Gastroesophageal sphincter (tissue), 4 donors: ENCODE data around the gene SHOX. TPM values are rescaled to one million over a fixed set of nuclear protein-coding genes. Genes with fewer than 3 reads are reported as not detected.

Experiments used
- ATAC-seq: fragments of 150-250 bp; one replicate; pipeline ENCODE4 v1.9.1; 2016; ENCODE audit warnings: mild to moderate bottlenecking, moderate library complexity
- H3K27ac ChIP-seq, 4 donors: fragments of 200-600 bp; sonication (generic) in 3 of 4; 1 replicate in 3 of 4; 2 replicates in 1 of 4; pipeline ENCODE4 v1.5.1; 2016 to 2019
- H3K27me3 ChIP-seq: fragments of 200-600 bp; sonication (generic); one replicate; pipeline ENCODE4 v1.5.1; 2019
- H3K36me3 ChIP-seq, 2 donors: fragments of 200-600 bp; sonication (generic); one replicate each; pipeline ENCODE4 v1.5.1; 2019; ENCODE audit warnings: control low read depth in 1 of 2
- H3K4me1 ChIP-seq, 3 donors: fragments of 200-600 bp; sonication (generic); 1 replicate in 2 of 3; 2 replicates in 1 of 3; pipeline ENCODE4 v1.5.1; 2016 to 2019; ENCODE audit warnings: control low read depth in 2 of 3
- H3K4me3 ChIP-seq, 2 donors: fragments of 200-600 bp; sonication (generic); one replicate each; pipeline ENCODE4 v1.5.1; 2019; ENCODE audit warnings: mild to moderate bottlenecking in 1 of 2, moderate library complexity in 1 of 2
- H3K9me3 ChIP-seq, 3 donors: fragments of 200-600 bp; sonication (generic); one replicate each; pipeline ENCODE4 v1.5.1; 2017 to 2019; ENCODE audit warnings: control low read depth in 2 of 3
- EP300 ChIP-seq: sonication (generic); formaldehyde crosslinking; IDR thresholded peaks from one replicate; pipeline ENCODE4 v1.6.1; 2017; ENCODE audit warnings: antibody characterized with exemption, mild to moderate bottlenecking
- POLR2A ChIP-seq, 2 donors: fragments of 450-650 bp; IDR thresholded peaks; one replicate each; pipeline ENCODE4 v1.6.1; 2017; ENCODE audit warnings: antibody characterized with exemption in 2 of 2, mild to moderate bottlenecking in 2 of 2, moderate library complexity in 1 of 2
- POLR2AphosphoS5 ChIP-seq: sonication (generic); formaldehyde crosslinking; IDR thresholded peaks from one replicate; pipeline ENCODE4 v1.6.1; 2017; ENCODE audit warnings: antibody characterized with exemption
- WGBS, 2 donors: methylation state at CpG; one replicate each; pipeline ENCODE4 v1.1.5; 2018; ENCODE audit warnings: low coverage in 1 of 2; 5-methylcytosine and 5-hydroxymethylcytosine counted together
- total RNA-seq, 4 donors: library from RNA; depleted of rRNA; stranded (reverse); fragments of >200 nt; gene quantifications; one replicate each; pipeline ENCODE4 v1.1.0, GENCODE V29; 2016
- TF ChIP-seq, protein P1 (sequence below), 4 experiments: fragments of 200-600 bp in 2 of 4; fragments of 450-650 bp in 2 of 4; sonication (generic) in 1 of 4; IDR thresholded peaks; one replicate each; pipeline ENCODE4 v1.5.1; 2017 to 2019; ENCODE audit warnings: antibody characterized with exemption in 4 of 4, mild to moderate bottlenecking in 2 of 4, moderate library complexity in 2 of 4

SHOX gene
- total RNA-seq, 4 donors from 2014 or later, result not detected

DNA sequence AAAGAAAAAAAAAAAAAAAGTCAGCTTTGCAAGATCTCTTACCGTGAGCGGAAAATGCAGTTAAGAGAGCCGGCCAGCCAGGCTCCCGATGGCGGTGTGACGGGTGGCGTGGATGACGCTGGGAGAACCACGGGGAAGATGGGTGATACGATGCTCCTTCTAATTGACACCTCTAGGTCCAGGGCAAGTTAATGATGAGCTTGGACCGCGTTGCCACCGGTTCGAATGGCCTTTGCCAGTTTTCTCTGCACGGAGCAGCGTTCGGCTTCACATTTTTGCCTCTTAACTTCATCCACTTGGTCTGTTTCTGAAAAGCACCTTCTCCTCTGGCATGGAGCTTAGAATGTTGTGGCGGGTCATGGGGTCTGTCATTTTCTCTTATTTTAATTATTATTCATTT is 33.2 kb downstream of the SHOX start:
- ATAC-seq, result no peak
- Histone ChIP-seq H3K4me1 (no peaks in the 10 kb centered on the region), H3K4me3 (no peak overlapping the region), H3K36me3 (no peaks in the 10 kb centered on the region), H3K27me3 (peaks cover 28% of the 10 kb centered on the region), H3K9me3 (peaks cover 0 to 6% (median 0%) of the 10 kb centered on the region in 3 donors), H3K27ac (no peak overlapping the region)
- WGBS, 2 donors, result 92 to 100% methylated on average over 1 to 18 of the region's 18 CpGs
- no peak for TF ChIP-seq POLR2AphosphoS5
- TF ChIP-seq POLR2A (IDR thresholded peaks at IDR 0.05), result no peak
- TF ChIP-seq, protein P1, sequence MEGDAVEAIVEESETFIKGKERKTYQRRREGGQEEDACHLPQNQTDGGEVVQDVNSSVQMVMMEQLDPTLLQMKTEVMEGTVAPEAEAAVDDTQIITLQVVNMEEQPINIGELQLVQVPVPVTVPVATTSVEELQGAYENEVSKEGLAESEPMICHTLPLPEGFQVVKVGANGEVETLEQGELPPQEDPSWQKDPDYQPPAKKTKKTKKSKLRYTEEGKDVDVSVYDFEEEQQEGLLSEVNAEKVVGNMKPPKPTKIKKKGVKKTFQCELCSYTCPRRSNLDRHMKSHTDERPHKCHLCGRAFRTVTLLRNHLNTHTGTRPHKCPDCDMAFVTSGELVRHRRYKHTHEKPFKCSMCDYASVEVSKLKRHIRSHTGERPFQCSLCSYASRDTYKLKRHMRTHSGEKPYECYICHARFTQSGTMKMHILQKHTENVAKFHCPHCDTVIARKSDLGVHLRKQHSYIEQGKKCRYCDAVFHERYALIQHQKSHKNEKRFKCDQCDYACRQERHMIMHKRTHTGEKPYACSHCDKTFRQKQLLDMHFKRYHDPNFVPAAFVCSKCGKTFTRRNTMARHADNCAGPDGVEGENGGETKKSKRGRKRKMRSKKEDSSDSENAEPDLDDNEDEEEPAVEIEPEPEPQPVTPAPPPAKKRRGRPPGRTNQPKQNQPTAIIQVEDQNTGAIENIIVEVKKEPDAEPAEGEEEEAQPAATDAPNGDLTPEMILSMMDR (IDR thresholded peaks at IDR 0.05), result no peak
- no peak for TF ChIP-seq EP300

DNA sequence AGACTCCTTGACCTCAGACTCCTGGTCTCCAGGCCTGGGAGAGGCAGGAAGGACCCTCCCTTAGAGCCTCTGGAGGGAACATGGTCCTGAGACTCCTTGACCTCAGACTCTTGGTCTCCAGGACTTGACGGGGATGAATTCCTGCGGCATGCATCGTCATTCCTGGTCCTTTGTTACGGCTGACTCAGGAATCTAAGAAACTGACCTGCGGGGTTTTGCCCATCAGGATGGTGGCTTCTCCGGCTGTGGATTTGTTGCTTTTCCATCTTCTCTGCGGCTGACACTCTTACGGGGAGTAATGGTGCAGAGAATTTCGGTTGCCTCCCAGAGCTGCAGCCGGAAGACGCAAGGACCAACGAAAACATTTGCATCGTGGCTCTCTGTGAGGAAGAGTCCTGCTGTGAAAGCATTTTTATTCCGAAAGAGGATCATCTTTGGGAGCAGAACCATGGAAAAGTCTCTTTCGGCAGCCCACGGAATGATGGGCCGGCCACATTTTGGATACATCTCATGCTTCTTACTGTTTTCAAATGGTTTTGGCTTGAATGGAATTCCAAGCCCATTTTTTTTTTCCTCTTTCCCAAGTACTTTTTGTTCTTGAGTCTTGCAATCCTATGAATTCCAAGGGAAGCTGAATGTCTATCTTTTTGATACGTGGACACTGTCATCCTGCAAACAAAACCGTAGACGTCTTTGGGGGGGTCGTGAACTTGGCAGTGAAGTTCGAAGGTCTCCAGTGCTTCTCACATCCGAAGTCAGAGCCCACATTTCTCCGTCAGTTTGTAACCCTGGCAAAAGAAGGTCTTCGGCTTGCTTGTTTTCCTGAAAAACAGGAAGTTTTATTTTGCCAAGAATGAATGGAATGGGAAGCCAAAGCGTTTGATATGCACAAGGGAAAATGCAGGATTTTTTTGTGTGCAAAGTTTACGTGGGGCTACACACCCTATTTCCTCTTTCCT is 36.5 kb downstream of the SHOX start:
- no peak overlapping the region for H3K4me3 ChIP-seq
- H3K36me3 ChIP-seq, result no peaks in the 10 kb centered on the region
- peaks cover 0 to 6% (median 0%) of the 10 kb centered on the region in 3 donors for H3K9me3 ChIP-seq
- no peaks in the 10 kb centered on the region for H3K4me1 ChIP-seq
- 46 to 48% methylated on average over 12 to 17 of the region's 27 CpGs for WGBS, 2 donors
- H3K27me3 ChIP-seq, result peaks cover 42% of the 10 kb centered on the region
- TF ChIP-seq POLR2AphosphoS5 (no peak), EP300 (no peak), POLR2A (IDR thresholded peaks at IDR 0.05) (no peak)
- TF ChIP-seq, protein P1 (IDR thresholded peaks at IDR 0.05), result no peak
- no peak overlapping the region for H3K27ac ChIP-seq
- ATAC-seq, result no peak

DNA sequence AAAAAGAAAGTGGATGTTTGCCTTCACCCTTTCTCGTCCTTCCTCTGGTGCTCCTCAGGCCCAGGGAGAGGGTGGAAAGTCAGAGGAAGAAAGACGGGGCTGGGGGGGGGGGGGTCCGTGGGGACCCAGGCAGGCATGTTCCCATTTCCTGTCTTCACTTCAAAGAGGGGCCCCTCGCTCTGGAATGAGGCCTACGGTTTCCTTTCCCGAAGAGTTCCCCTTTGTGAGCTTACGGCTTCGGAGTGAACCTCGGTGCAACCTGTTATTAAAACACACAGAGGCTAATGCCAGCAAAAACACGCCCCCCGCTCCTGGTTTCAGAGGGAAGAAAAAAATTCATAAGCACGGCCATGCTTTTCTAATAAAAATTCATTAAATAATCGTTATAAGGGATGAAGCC is 40.1 kb downstream of the SHOX start:
- WGBS, 2 donors, result 11 to 18% methylated on average over 3 to 9 of the region's 13 CpGs
- H3K9me3 ChIP-seq, result peaks cover 0 to 19% (median 0%) of the 10 kb centered on the region in 3 donors

DNA sequence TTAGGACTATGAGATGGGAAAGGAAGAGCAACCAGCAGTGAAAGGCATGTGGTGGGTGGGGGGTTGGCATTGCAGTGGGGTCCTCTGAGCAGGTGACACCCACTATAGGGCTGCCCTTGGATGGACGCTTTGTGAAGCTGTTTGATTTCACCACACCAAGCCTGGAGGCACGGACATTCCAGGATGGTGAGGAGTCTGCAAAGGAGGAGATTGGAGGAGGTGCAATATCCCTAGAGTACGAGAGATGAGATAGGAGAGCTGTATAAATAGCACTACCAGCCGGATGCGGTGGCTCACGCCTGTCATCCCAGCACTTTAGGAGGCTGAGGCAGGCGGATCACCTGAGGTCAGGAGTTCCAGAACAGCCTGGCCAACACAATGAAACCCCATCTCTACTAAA is 42.3 kb downstream of the SHOX start:
- H3K27ac ChIP-seq, result no peak overlapping the region
- no peaks in the 10 kb centered on the region for H3K4me1 ChIP-seq
- 70 to 91% methylated on average over 5 to 7 of the region's 7 CpGs for WGBS, 2 donors
- TF ChIP-seq, protein P1 (IDR thresholded peaks at IDR 0.05), result no peak
- TF ChIP-seq POLR2AphosphoS5 (no peak), EP300 (no peak), POLR2A (IDR thresholded peaks at IDR 0.05) (no peak)
- H3K4me3 ChIP-seq, result no peak overlapping the region
- peaks cover 69% of the 10 kb centered on the region for H3K27me3 ChIP-seq
- H3K36me3 ChIP-seq, result no peaks in the 10 kb centered on the region
- peaks cover 0 to 13% (median 0%) of the 10 kb centered on the region in 3 donors for H3K9me3 ChIP-seq
- ATAC-seq, result no peak

More for the DNA sequence above, 40.1 kb downstream of the SHOX start:
- no peak for ATAC-seq
- Histone ChIP-seq H3K4me3 (no peak overlapping the region), H3K4me1 (no peaks in the 10 kb centered on the region), H3K27ac (no peak overlapping the region), H3K36me3 (no peaks in the 10 kb centered on the region), H3K27me3 (peaks cover 66% of the 10 kb centered on the region)
- TF ChIP-seq, protein P1 (IDR thresholded peaks at IDR 0.05), result no peak
- TF ChIP-seq EP300 (no peak), POLR2AphosphoS5 (no peak), POLR2A (IDR thresholded peaks at IDR 0.05) (no peak)
